Kidney capillary endothelial cell (primary cell): ENCODE data around the gene INPP5F.
"Not testable (repeated sequence)": the region's sequence is repeated elsewhere in the genome, so short reads cannot be mapped to it uniquely, and the experiment has no call there.

ENCODE experiments used
- DNase-seq: peaks from one replicate; pipeline ENCODE4 v3.0.0-alpha.2; 2018; ENCODE audit warnings: low spot score

INPP5F gene

GRCh38 chr10:119740096-119740495 lies 14.2 kb downstream of the INPP5F start:
- no peak for DNase-seq

- no peak for DNase-seq
Measured at GRCh38 chr10:119742947-119743648, 17.2 kb downstream of the INPP5F start.

- no peak for DNase-seq
Measured at GRCh38 chr10:119747940-119748339, 22.1 kb downstream of the INPP5F start.

GRCh38 chr10:119748871-119749270 lies 23.0 kb downstream of the INPP5F start:
- DNase-seq: no peak

GRCh38 chr10:119749455-119749854 lies 23.6 kb downstream of the INPP5F start:
- DNase-seq: no peak

- DNase-seq: peak; percentile 74
Measured at GRCh38 chr10:119750391-119751230, 24.8 kb downstream of the INPP5F start.

GRCh38 chr10:119753309-119753708 lies 27.5 kb downstream of the INPP5F start:
- DNase-seq: no peak

- DNase-seq: no peak
Measured at GRCh38 chr10:119754085-119754484, 28.2 kb downstream of the INPP5F start.

- no peak for DNase-seq
Measured at GRCh38 chr10:119754936-119755335, 29.1 kb downstream of the INPP5F start.

- DNase-seq: no peak
Measured at GRCh38 chr10:119755446-119755845, 29.6 kb downstream of the INPP5F start.

GRCh38 chr10:119758448-119759195 lies 32.8 kb downstream of the INPP5F start:
- DNase-seq: no peak

- DNase-seq: no peak
Measured at GRCh38 chr10:119759832-119760231, 34.0 kb downstream of the INPP5F start.

GRCh38 chr10:119761106-119761505 lies 35.3 kb downstream of the INPP5F start:
- peak; percentile 66 for DNase-seq

GRCh38 chr10:119762035-119762434 lies 36.2 kb downstream of the INPP5F start:
- no peak for DNase-seq

- no peak for DNase-seq
Measured at GRCh38 chr10:119762805-119763798, 37.3 kb downstream of the INPP5F start.

- DNase-seq: no peak
Measured at GRCh38 chr10:119768455-119769094, 42.7 kb downstream of the INPP5F start.

GRCh38 chr10:119769886-119770285 lies 44.0 kb downstream of the INPP5F start:
- DNase-seq: peak; percentile 91

- DNase-seq: no peak
Measured at GRCh38 chr10:119770928-119771327, 45.1 kb downstream of the INPP5F start.

GRCh38 chr10:119772334-119772733 lies 46.5 kb downstream of the INPP5F start:
- DNase-seq: no peak

- not testable (repeated sequence) for DNase-seq
Measured at GRCh38 chr10:119773041-119773440, 47.2 kb downstream of the INPP5F start.

GRCh38 chr10:119775529-119775928 lies 49.7 kb downstream of the INPP5F start:
- DNase-seq: no peak
